SK-N-MC (cell line): ENCODE data around the gene GOLGA7B.

ENCODE experiments used
- EZH2 ChIP-seq: fragments of 200-600 bp; sonication (generic); IDR thresholded peaks from one replicate; pipeline ENCODE4 v1.6.1; 2017; ENCODE audit warnings: antibody characterized with exemption
- FOXP2 ChIP-seq: optimal IDR thresholded peaks from 2 replicates; pipeline ENCODE3; 2011; ENCODE audit warnings: mild to moderate bottlenecking, moderate library complexity; ENCODE audit not compliant: insufficient read depth; ENCODE audit errors: extremely low read length, control extremely low read depth
- POLR2AphosphoS5 ChIP-seq: IDR thresholded peaks from 2 replicates; pipeline ENCODE4 v1.6.1; 2012; ENCODE audit warnings: mild to moderate bottlenecking, low read depth, low read length, borderline replicate concordance

DNA sequence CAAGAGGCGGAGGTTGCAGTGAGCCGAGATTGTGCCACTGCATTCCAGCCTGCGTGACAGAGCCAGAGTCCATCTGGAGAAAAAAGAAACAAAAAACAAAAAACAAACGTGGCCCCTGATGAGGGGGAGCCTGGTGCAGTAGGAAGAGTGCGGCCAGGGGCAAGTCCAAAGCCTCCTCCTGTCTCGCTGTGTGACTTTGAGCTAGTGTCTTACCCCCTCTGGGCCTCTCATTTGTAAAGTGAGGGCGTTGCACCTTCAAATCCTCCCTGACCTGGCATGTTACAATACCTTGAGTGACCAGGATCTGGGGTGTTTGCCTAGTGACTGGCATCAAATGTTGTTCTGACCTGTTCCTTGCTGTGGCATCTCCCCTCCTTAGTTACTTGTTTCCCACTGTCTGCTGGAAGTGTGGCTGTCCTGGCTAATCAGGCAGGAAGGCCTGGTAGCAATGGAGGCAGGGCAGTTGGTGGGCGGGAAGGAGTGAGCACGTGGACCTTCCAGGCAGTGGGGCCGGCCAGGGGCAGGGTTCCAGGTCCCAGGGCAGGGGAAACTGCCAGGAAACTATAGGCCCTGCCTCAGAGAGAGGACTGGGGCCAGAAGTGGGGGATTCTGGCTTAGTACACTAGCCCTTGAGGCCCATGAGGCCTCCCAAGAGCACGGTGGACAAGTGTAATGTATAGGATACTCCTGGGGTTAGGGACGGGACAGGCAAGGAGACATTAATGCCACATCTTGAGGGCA, 24.5 kb upstream of the GOLGA7B start:
- TF ChIP-seq EZH2: no peak
- no peak for TF ChIP-seq POLR2AphosphoS5
- no peak for TF ChIP-seq FOXP2
